NCI-H146 (cell line): ENCODE data around the gene BICD2.

Experiments used
- DNase-seq: peaks from one replicate; lab custom pipeline; 2025; lab: John Stamatoyannopoulos, UW

The BICD2 gene

GRCh38 chr9:92714787-92715487 lies 49.7 kb downstream of the BICD2 start:
- DNase-seq, result no peak

GRCh38 chr9:92714016-92714415 lies 50.6 kb downstream of the BICD2 start:
- no peak for DNase-seq

DNA sequence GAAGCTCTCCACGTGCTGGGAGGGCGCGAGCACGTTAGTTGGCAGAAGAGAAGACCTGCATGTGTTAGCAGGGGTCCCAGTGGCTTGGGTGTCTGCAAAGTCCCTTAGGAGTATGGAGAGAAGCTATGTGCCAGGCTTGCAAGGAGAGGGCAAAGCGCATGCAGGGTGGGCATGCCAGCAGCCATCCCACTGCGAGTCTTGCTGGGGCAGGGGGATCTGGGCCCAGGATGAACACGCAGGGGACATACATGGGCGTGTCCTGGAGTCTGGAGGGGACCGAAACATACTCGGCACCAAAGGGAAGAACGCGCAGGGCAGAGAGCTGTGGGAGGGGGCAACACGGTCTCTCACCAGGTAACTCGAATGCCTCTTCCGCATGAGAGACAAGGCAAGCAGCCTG lies 51.1 kb downstream of the BICD2 start:
- DNase-seq, result no peak

DNA sequence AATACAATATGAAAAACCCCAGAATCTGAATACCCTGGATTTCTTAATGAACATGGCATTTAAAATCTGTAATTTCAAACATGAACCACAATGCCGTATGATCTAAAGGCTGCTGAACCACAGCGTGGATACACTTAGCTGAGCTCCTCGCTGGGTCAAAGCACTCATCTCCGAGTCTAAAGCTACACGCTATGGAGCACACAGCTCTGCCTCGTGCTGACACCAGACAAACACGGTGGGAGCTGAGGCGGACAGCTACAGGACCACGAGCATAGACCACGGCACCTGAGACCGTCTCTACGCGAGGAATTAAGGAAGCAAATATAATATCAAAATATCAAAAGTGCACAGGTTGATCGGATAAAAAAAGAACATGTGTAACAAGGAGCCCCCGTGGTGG lies 51.9 kb downstream of the BICD2 start:
- no peak for DNase-seq

- DNase-seq, result no peak
Measured at GRCh38 chr9:92711844-92712243, 52.8 kb downstream of the BICD2 start.

DNA sequence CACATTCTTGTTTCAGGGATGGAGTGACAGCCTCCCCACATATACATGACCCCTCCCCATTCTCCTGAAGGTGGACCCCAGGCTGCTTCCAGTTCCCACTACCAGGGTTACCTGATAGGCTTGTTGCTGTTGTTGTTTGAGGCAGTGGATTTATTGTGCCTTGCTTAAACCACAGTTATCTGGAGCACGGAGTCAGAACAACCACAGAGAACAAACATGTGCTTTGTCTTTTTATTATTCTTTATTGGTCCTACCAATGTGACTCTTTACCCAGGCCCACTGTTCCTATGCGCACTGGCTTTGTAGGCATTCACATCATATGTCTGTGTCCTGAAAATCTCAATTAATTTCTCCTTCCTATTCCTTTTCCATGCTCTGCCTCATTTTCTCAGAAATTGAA lies 53.5 kb downstream of the BICD2 start:
- DNase-seq, result no peak

- DNase-seq, result no peak
Measured at GRCh38 chr9:92710368-92710767, 54.3 kb downstream of the BICD2 start.

- DNase-seq, result no peak
Measured at GRCh38 chr9:92709954-92710353, 54.7 kb downstream of the BICD2 start.

DNA sequence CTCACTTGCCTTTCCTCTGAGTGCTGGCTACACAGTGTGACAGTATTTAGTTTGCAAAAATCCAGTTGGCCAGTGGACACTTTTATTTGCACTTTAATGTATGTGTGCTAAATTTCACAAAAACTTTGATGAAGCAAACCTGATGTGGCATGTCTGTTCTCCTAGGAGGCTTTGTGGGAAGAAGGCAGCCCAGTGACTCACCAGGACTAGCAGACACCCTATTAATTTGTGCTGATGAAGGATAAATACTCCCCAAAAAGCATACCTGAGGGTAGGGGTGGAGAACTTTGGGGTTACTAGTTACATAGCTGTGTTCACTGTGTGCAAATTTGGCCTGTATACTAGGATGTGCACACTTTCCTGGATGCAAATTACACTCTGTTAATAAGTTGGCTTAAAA lies 55.4 kb downstream of the BICD2 start:
- DNase-seq, result no peak

DNA sequence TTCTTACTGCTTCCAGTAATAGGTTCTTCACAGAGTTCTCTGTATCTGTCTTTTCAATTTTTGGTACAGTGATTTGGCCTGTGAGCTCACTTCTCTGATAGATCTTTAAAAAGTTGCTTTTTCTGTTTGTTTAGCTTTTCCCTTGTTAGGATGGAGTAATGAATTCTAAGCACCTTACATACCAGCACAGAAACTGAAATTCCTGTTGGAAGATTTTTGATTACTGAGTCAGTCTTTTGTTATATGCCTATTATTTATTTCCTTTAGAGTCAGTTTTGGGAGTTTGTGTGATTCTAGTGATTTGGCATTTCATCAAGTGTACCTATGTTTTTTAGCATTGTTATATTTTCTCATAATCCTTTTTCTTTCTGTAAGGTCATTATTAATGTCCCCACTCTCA lies 57.1 kb downstream of the BICD2 start:
- DNase-seq, result no peak

DNA sequence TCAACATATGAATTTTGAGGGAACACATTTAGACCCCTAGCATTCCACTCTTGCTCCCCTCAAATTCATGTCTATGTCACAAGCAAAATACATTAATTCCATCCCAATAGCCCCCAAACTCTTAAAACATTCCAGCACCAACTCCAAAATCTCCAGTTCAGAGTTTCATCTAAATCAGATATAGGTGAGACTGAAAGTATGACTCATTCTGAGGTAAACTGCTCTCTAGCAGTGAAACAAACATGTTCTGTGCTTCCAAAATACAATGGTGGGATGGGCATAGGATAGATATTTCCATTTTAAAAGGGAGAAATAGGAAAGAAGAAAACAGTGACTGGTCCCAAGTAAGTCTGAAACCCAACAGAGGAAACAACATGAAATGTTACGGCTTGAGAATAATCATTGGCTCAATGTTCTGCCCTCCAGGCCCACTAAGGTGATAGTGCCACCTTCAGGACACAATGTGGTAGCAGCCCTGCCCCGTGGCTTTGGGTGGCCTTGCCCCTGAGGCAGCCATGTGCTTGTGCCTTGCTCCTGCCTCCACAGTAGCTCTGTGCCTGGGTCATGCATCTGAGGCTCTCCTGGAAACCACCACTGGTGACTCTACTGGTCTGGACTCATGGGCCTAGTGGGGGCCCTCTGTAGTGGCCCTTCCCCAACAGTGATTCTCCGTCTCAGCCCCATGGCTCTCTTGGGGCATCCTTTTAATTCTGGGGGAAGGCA lies 58.3 kb downstream of the BICD2 start:
- no peak for DNase-seq

DNA sequence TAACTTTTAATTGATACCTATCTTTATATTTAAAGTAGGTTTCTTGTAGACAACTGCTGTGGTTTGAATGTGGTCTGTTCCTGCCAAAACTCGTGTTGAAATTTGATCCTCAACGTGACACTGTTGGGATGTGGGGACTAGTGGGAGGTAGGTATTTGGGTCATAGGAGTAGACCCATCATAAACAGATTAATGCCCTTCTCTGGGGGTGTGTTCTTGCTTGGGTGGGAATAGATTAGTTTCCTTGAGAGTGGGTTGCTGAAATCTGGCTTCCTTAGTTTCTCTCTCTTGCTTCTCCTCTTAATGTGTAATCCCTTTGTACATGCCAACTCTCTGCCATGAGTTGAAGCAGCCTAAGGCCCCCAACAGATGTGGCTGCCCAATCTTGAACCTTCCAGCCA lies 60.1 kb downstream of the BICD2 start:
- no peak for DNase-seq

- no peak for DNase-seq
Measured at GRCh38 chr9:92696619-92697018, 68.0 kb downstream of the BICD2 start.

DNA sequence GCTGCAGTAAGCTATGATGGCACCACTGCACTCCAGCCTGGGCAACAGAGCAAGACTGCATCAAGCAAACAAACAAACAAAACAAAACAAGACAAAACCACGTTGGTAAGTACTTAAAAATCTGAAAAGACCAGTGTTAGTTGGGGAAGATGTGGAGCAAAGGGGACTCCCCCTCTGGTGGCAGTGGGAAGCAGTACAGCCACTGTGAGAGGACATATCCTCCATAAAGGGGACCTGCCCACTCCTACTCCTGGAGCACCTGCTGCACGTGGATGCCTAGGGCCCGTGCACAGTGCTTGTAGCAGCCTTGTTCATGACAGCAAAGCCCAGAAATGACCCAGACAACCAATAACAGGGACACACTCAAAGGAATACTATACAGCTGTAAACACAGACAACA lies 77.7 kb downstream of the BICD2 start:
- DNase-seq, result no peak

DNA sequence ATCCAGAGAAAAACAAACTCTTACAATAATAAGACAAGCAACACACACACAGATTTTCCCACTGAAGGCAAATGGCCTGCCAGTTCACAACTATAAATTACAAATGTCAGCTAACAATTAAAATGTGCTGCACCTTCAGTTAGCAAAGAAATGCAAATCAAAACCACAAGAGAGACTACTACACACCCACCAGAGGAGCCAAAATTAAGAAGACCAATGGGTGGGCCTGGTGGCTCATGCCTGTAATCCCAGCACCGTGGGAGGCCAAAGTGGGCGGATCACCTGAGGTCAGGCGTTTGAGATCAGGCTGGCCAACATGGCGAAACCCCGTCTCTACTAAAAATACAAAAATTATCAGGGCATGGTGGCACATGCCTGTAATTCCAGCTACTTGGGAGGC lies 79.6 kb downstream of the BICD2 start:
- DNase-seq, result no peak

- no peak for DNase-seq
Measured at GRCh38 chr9:92682269-92682668, 82.4 kb downstream of the BICD2 start.

- DNase-seq, result no peak
Measured at GRCh38 chr9:92680166-92681119, 84.2 kb downstream of the BICD2 start.

GRCh38 chr9:92679413-92680165 lies 85.0 kb downstream of the BICD2 start:
- DNase-seq, result no peak

- DNase-seq, result no peak
Measured at GRCh38 chr9:92671323-92671722, 93.3 kb downstream of the BICD2 start.

GRCh38 chr9:92669890-92670708 lies 94.5 kb downstream of the BICD2 start, which contains the start of gene IPPK:
Gene IPPK (minus strand): TSS chr9:92670131. CDS start chr9:92669988, 143 bp downstream.
- peak; percentile 97 for DNase-seq

- peak; percentile 46 for DNase-seq
Measured at GRCh38 chr9:92669527-92669889, 95.1 kb downstream of the BICD2 start.
